ENCODE results near the gene TMEM150B. TPM values are rescaled to one million over a fixed set of nuclear protein-coding genes. Genes with fewer than 3 reads are reported as not detected.

Gene TMEM150B
- total and polyA plus RNA-seq, 12 donors = 0.38 to 6.5 (median 0.61) TPM; not detected in 4

DNA sequence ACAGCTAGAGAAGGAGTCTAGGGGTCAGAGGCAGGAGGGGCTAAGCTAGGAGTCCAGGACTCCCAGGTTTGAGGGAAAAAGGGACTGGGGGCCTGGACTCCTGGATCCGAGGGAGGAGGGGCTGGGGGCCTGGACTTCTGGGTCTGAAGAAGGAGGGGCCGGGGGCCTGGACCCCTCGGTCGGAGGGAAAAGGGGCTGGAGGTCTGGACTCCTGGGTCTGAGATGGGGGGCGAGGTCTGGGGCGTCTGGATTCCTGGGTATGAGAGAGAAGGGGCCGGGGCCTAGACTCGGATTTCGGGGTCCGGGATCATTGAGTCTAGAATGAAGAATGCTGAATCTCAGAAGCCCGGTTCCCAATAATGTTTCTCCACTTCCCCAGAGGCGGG is 22.8 kb downstream of the TMEM150B start:
- TF ChIP-seq, protein P1, sequence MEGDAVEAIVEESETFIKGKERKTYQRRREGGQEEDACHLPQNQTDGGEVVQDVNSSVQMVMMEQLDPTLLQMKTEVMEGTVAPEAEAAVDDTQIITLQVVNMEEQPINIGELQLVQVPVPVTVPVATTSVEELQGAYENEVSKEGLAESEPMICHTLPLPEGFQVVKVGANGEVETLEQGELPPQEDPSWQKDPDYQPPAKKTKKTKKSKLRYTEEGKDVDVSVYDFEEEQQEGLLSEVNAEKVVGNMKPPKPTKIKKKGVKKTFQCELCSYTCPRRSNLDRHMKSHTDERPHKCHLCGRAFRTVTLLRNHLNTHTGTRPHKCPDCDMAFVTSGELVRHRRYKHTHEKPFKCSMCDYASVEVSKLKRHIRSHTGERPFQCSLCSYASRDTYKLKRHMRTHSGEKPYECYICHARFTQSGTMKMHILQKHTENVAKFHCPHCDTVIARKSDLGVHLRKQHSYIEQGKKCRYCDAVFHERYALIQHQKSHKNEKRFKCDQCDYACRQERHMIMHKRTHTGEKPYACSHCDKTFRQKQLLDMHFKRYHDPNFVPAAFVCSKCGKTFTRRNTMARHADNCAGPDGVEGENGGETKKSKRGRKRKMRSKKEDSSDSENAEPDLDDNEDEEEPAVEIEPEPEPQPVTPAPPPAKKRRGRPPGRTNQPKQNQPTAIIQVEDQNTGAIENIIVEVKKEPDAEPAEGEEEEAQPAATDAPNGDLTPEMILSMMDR (IDR thresholded peaks at IDR 0.05) = no peak
- DNase-seq = no peak
- Histone ChIP-seq H3K36me3 (peaks cover 0 to 46% (median 0%) of the 10 kb centered on the region in 9 donors), H3K4me3 (peak overlapping the region in 1 of 10 donors; percentile 43), H3K27me3 (no peaks in the 10 kb centered on the region), H3K9me3 (no peaks in the 10 kb centered on the region), H3K4me1 (peaks cover 0 to 9% (median 3%) of the 10 kb centered on the region in 9 donors), H3K27ac (no peak overlapping the region)
- intact Hi-C loops (cut with DNase I) = loop anchor here in 9 of 10 donors (2.0 to 10.0 kb wide), 5 partner anchors 35 to 112 kb away; partner anchors contain the start of genes TMEM238 (in 8 of the 9), KMT5C (in 3 of the 9) and RPL28 (in 2 of the 9)
- ATAC-seq = no peak
- WGBS, 2 donors = 83 to 86% methylated on average over 12 of the region's 12 CpGs

DNA sequence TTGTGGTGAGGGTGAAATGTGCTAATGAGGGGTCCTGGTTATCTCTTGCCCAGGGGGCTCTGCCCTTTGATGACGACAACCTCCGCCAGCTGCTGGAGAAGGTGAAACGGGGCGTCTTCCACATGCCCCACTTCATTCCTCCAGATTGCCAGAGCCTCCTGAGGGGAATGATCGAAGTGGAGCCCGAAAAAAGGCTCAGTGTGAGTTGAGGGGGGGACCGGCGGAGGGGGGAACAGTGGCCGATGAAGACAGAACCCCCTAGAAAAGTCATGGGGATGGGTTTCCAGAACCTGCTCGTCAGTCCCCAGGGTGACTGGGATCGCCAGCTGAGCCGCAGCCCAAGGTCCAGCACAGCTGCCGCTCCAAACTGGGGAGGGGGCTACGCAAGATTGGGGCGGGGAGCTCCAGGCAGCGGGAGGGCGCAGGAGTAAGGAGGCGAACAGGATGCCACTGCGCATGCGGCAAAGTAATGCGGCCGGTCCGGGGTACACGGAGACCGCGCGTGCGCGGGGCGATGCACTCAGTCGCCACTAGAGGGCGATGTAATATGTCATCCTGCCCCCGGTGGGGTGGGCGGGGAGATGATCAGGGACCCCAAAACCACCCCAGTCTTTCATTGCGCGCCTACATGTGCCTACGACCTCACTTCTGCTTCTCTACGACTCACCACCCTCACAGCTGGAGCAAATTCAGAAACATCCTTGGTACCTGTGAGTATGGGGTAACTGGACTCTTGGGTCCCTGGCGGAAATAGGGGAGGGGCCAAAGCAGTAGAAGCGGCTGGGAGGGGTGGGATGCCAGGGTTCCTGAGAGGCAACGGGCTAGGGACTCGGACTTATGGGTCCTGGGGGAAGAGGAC is 23.5 kb downstream of the TMEM150B start:
- peak; percentile 84 to 92 (median 90) for ATAC-seq
- Histone ChIP-seq H3K27me3 (no peaks in the 10 kb centered on the region), H3K27ac (peak overlapping the region in 1 of 10 donors; percentile 62), H3K9me3 (no peaks in the 10 kb centered on the region), H3K4me3 (peak overlapping the region in 8 of 10 donors; percentile 7 to 51 (median 46)), H3K4me1 (peaks cover 0 to 9% (median 3%) of the 10 kb centered on the region in 9 donors), H3K36me3 (peaks cover 0 to 45% (median 0%) of the 10 kb centered on the region in 9 donors)
- WGBS, 2 donors = 15 to 18% methylated on average over 42 of the region's 42 CpGs
- intact Hi-C loops (cut with DNase I) = loop anchor here in 9 of 10 donors (2.0 to 10.0 kb wide), 5 partner anchors 36 to 113 kb away; partner anchors contain the start of genes TMEM238 (in 8 of the 9), KMT5C (in 3 of the 9) and RPL28 (in 2 of the 9)
- peak; percentile 86 to 93 for DNase-seq
- TF ChIP-seq, protein P1 (IDR thresholded peaks at IDR 0.05) = peak; percentile 92 to 99 (median 97)

DNA sequence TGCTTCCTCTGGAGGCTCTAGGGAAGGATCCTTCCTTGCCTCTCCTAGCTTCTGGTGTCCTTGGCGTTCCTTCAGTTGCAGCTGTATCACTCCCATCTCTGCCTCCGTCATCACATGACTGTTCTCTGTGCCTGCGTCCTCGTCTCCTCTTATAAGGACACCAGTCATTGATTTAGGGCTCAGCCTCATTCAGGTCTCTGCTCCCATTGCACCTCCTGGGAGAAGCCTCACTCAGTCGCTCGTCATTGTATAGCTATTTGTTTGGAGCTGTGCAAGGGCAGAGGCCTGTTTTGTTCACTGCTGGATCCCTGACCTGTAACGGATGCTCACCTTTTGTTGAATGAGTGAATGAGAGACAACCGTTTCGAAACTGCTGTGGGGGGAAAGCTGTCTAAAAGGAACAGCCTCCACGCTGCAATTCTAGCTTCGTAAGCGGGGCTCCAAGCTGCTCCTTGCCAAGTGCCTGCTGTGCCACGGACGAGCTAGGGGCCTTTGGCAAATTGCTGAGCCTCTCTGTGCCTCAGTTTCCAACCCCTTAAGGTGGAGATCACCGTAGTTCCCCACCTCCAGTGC is 24.2 kb downstream of the TMEM150B start:
- H3K4me3 ChIP-seq = no peak overlapping the region
- intact Hi-C loops (cut with DNase I) = loop anchor here in 8 of 10 donors (5.0 to 10.0 kb wide), 4 partner anchors 36 to 114 kb away; partner anchors contain the start of genes TMEM238 (in 8 of the 8), KMT5C (in 3 of the 8) and RPL28 (in 2 of the 8)
- TF ChIP-seq, protein P1 (IDR thresholded peaks at IDR 0.05) = no peak
- 79 to 81% methylated on average over 15 of the region's 15 CpGs for WGBS, 2 donors
- H3K27ac ChIP-seq = no peak overlapping the region
- H3K4me1 ChIP-seq = peaks cover 0 to 9% (median 3%) of the 10 kb centered on the region in 9 donors
- ATAC-seq (no peak), DNase-seq (no peak)
- no peaks in the 10 kb centered on the region for H3K9me3 ChIP-seq
- H3K36me3 ChIP-seq = peaks cover 0 to 43% (median 0%) of the 10 kb centered on the region in 9 donors
- no peaks in the 10 kb centered on the region for H3K27me3 ChIP-seq

DNA sequence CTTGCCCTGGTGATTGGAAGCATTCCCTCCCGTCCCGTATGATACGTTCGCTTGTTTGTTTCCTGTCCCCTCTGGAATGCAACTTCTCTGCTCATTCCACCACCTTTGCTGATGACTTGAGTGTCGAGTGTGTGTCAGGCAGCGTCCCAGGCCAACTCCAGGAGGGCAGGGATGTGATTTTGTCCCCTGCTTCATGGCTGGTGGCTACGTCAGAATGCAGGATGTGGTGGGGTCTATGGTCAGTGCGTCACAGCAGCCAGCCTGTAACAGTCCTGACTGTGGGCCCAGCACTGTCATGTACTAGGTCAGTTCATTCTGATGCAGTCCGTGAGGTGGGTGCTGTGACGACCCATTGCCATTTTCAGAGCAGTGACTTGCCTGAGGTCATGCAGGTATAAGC is 25.1 kb downstream of the TMEM150B start:
- Histone ChIP-seq H3K9me3 (no peaks in the 10 kb centered on the region), H3K4me1 (peaks cover 0 to 9% (median 3%) of the 10 kb centered on the region in 9 donors), H3K36me3 (peaks cover 0 to 50% (median 0%) of the 10 kb centered on the region in 9 donors), H3K27ac (no peak overlapping the region), H3K27me3 (no peaks in the 10 kb centered on the region), H3K4me3 (no peak overlapping the region)
- WGBS, 2 donors = 86 to 88% methylated on average over 10 of the region's 10 CpGs
- ATAC-seq = no peak
- intact Hi-C loops (cut with DNase I) = loop anchor here in 8 of 10 donors (5.0 to 10.0 kb wide), 5 partner anchors 37 to 205 kb away; partner anchors contain the start of genes TMEM238 (in 8 of the 8), KMT5C (in 3 of the 8) and RPL28 (in 2 of the 8)
- DNase-seq = no peak
- TF ChIP-seq, protein P1 (IDR thresholded peaks at IDR 0.05) = no peak

Data from heart right ventricle (tissue), 16 donors.